ENCODE data around the gene FLT3LG.
A peak's percentile ranks its signal among the peaks of the same experiment; 100 is the strongest.

The FLT3LG gene

DNA sequence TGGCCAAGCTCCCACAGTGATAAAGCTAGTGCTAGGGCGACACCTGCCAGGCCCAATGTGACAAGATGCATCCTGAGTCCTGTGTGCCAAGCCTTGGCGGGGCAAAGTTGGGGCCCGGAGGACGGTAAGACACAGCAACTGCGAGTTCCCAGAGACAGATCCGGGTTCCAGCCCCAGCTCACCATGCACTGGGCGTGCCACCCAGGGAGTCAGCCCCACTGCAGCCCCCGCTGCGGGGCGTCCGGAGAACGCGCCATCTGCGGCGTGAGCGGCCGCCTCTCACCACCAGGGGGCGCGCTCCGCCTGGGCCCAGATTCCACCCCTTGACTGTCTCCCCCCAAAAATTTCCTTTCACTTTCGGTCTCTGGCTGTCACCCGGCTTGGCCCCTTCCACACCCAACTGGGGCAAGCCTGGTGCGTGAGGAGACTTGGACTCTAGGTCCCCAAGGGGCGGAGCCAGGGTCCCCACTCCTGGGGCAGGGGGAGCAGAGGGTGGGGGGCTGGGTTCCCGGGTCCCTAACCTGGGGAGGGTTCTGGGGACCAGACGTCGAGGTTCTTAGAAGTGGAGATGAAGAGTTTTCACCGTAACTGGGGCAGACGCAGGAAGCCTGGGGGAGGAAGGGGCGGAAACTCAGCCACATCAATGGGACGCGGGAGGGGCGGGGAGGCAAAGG lies at the start of gene FLT3LG:
Gene FLT3LG (plus strand): TSS at position 348 of the 674 bp plus-strand sequence. CDS start 425 bp downstream, outside the sequence.
- DNase-seq, result peak; percentile 34

DNA sequence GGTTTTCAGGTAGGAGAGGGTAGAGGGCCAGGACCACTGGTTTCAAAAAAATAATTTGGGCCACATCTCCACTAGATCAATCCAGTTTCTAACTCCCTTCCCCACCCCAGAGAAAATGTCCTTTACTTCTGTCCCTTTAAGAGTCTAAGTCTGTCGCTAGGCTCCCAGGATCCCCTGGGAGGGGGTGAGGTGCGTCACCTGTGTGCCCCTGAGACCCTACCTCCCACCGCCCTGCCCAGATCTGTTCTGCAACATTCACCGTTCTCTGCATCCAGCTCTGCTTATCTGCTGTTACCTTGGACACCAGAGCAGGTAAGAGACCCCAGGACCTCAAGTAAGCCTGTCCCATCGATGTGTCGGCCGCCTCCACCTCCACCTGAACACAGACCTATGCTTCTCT lies 48.8 kb upstream of the FLT3LG start, which contains the start of gene GFY:
Gene GFY (plus strand): TSS at position 211 of the 400 bp plus-strand sequence. CDS start 1,043 bp downstream, outside the sequence.
- no peak for DNase-seq

GRCh38 chr19:49425922-49426592 lies 48.0 kb upstream of the FLT3LG start:
- no peak for DNase-seq

GRCh38 chr19:49427339-49427738 lies 46.7 kb upstream of the FLT3LG start:
- no peak for DNase-seq

DNA sequence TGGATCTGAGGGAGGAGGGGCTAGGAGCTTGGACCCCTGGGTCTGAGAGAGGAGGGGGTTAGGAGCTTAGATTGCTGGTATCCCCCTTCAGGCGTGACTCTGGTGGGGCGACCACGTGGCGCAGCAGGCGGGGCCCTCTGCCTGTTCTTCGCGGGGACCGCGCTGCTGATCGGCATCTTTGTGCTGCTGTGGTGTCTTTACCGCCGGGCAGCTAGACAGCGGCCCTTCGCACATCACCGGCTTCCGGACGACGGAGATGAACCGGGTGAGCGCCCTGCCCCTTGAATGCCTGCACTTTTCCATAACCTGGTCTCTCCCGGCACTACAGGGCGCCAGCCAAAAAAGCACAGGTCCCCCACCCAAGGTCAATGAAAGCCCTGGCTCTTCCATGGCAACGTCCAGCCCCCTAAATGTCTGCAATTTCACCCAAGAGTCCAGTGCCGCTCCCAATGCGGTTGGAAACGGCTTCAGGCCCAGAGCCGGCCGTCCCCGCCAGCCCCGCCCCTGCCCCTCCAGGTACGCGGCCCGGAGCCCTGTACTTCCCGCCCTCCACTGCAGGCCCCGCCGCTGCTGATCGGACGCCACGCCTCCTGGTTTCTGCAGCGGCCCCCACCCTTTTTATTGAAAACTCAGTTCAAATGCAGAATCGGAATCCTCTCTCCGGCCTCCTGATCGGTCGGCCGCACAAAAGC lies 46.0 kb upstream of the FLT3LG start:
- no peak for DNase-seq

- no peak for DNase-seq
These were observed 45.2 kb upstream of the FLT3LG start for GRCh38 chr19:49428547-49429451.

DNA sequence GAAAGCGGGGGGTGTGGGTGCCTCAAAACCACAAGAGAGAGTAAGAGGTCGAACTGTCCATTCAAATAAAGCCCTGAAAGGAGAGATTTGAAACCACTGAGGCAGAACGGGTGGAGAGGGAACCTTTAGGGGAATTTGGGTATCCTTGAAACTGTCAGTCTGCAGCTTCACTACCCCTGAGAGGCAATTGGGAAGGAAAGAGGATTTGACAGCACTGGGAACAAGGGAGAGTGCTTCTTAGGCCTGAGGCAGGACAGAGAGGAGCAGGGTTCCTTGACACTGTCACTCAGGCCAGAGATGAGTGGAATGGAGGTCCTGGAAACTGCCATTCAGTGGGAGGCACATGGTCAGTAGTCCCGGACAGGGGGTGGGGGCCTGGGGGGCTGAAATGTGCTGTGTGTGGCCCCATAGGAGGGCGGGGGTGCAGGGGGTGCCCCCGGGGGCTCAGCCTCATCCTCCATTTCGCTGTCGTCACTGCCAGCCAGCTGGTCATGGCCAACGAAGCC lies 43.8 kb upstream of the FLT3LG start:
- DNase-seq, result no peak

DNA sequence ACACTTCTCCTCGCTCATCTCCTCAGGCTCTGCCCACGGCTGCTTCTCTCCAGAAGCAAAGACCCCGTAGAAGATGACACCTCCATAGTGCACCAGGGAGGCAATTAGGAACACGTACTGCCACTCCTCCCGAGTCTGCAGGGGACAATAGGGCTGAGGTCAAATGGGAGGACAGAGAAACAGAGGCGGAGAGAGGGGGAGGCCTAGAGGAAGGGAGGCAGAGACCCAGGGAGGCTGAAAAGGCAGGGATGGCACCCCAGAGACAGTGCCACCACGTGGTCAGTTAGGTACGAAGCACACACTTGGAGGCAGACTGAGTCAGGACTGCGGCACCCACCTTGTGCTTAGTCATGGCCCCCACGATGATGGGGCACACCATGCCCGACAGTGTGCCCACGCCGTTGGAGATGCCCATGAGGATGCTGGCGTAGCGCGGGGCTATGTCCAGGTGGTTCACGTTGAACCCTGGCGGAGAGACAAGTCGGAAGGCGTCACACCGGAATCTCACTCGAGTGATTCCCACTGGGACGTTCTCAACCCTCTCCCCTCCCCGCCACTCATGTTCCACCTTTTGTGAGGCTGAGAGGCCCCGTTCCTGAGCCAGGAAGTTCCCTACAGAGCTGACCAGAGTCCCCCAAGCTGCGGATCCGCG lies 43.2 kb upstream of the FLT3LG start:
- no peak for DNase-seq

DNA sequence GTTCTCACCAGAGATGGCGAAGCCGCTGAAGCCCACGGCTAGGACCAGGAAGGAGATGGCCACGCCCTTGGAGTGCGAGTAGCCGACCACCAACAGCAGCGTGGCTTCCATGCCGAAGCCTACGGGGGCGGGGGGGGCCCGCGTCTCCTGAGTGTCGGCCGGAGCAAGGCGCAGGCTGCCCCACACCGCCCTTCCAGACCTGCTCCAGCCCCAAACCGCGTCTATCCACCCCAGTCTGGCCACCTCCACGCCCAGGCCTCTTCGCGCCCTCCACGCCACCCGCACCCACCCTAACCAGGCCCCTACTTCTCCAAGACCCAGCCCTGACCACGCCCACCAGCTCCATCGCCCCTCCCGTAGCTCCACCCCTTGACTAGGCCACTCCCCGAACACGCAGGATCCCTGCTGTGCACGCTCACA lies 42.7 kb upstream of the FLT3LG start:
- no peak for DNase-seq

DNA sequence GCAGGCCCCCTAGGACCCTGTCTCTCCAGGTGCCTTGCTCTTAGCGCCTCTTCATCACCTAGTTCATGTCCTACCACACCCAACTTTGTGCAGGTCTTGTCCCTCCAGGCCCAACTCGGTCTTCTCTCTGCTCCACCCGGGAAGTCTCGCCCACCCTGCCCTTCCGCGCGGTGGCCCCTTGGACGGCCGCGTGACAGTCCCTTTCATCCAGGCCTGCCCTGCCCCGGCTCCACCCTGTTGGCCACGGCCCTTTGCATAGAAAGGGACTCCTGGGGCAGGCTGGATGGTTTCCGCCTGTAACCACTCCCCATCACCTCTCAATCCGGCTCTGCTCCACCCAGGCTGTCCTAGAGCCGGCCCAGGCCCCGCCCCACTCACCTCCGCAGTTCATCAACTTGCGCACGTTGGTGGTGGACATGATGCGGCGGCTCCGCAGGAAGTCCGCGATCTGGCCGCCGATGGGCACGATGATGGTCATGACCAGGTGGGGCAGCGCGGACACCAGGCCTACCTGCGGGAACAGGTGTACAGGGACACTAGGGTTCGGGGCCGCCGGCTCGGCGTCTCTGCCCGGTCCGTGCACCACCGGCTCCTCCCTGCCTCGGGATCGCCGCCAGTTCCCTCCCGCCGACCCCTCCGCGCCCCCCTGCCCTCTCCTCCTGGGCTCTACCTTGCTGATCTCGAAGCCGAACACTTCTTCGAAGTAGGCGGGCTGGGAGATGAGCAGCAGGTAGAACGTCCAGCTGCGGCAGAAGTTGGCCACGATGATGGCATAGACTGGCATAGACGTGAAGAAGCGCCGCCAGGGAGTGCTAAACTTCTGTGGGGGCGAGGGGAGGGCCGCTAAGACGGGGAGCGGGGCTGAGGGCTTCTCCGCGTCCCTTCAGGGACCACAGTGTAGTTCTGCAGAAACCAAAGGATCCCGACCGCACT lies 41.6 kb upstream of the FLT3LG start:
- no peak for DNase-seq

GRCh38 chr19:49433240-49433901 lies 40.6 kb upstream of the FLT3LG start:
- DNase-seq, result no peak

GRCh38 chr19:49434907-49435583 lies 39.0 kb upstream of the FLT3LG start:
- DNase-seq, result no peak

DNA sequence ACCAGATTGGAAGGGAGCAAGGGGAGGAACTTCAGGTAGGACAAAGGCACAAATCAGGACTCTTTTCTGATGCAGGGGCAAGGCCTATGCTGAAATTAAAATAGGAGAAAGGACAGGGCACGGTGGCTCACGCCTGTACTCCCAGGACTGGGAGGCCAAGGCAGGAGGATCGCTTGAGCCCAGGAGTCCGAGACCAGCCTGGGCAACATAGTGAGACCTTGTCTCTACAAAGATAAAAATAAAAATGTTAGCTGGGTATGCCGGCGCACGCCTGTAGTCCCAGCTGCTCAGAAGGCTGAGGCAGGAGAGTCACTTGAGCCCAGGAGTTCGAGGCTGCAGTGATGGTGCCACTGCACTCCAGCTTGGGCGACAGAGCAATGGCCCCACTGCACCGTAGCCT lies 38.3 kb upstream of the FLT3LG start:
- no peak for DNase-seq

- no peak for DNase-seq
These were observed 37.5 kb upstream of the FLT3LG start for GRCh38 chr19:49436381-49437017.

- no peak for DNase-seq
These were observed 36.8 kb upstream of the FLT3LG start for GRCh38 chr19:49437231-49437630.

- no peak for DNase-seq
These were observed 35.8 kb upstream of the FLT3LG start for GRCh38 chr19:49438261-49438660.

- DNase-seq, result no peak
These were observed 34.2 kb upstream of the FLT3LG start for GRCh38 chr19:49439836-49440235.

DNA sequence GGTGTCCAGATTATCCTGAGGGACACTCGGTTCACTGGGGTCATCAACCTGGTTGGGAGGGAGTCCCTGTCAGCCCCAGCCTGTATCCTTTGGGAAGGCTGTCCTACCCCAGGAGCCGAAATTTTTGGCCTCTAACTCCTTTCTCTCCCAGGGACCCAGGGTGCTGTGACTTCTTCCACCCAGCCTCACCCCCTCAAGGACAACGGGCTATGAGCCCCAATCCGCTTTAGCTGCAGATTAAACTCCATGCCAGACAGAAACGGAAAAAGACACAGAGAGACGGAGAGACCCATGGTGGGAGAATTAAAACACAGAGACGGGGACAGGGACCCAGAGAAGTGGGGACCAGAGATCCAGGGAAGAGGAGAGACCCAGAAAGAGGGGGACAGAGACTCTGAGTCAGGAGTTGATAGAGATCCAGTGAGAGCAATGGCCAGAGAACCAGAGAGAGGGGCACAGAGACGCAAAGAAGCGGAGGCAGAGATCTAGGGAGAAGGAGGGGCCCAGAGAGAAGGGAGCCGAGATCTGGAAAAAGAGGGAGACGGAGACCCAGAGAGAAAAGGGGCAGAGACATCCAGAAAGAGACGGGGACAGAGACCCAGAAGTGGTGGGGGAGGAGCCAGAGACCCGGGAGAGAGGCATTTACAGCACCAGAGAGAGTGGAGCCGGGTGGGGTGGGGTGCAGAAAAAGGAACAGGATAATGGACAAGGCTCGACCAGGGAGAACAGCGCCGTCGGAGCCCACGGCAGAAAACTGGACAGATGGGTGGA lies 33.4 kb upstream of the FLT3LG start:
- DNase-seq, result no peak
